Measurements from ENCODE around the gene ITIH4. TPM values are rescaled to one million over a fixed set of nuclear protein-coding genes. Genes with fewer than 3 reads are reported as not detected.

ITIH4 gene
- total and polyA plus RNA-seq, 7 donors: 1.3 to 90.8 (median 29.2) TPM

DNA sequence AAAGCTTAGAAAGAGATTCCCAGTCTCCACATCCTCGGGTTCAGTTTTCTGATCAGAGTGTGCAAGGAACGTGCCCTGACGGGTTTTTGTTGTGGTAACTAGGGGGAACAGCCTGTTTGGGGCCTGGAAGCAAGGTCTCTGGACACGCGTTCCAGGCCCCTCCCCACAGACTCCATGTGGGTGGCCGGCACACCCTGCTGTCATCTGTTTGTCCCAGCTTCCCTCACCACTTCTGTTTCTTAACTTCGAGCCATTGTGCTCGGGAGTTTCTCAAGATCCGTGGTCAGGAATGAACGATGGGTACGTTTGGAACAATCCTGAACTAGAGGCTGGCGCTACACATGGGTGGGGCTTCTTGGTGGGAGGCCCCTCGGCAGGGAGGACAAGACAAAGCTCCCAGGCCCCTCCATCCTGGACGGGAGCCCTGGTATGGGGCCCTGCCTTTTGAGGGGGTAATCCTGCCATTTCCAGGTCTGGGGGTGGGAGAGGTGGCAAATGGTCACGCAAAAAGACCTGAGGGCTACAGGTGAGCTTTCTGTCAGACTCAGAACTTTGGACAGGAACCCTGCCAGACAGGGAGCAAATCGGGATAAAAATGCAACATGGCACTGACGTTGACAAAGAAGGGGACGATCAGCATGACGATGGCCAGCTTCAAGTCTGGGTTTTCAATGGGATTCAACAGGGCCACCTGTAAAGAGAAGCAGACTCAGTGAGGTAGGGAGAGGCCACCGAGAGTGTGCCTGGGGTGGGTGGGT lies 12.8 kb upstream of the ITIH4 start:
- DNase-seq (peak in 1 of 2 donors; percentile 70), ATAC-seq (peak in 2 of 4 donors; percentile 2 to 13)
- Histone ChIP-seq H3K4me1 (peaks cover 96% of the 10 kb centered on the region), H3K4me3 (no peak overlapping the region), H3K27ac (peak overlapping the region; percentile 97), H3K36me3 (ENCODE audit: insufficient read depth in 1 of 2, low read depth in 1 of 2) (peaks cover 0 to 19% of the 10 kb centered on the region in 2 donors), H3K9me3 (no peaks in the 10 kb centered on the region), H3K27me3 (ENCODE audit: insufficient read depth in 3 of 3, low read length in 2 of 3) (no peaks in the 10 kb centered on the region)
- WGBS, 3 donors: 59 to 77% (median 59%) methylated on average over 20 of the region's 20 CpGs
- intact Hi-C loops (cut with DNase I): loop anchor here in 1 of 2 donors (2.0 kb wide), 1 partner anchor 50 kb away; no protein-coding TSS in a partner anchor
- TF ChIP-seq, protein P1, sequence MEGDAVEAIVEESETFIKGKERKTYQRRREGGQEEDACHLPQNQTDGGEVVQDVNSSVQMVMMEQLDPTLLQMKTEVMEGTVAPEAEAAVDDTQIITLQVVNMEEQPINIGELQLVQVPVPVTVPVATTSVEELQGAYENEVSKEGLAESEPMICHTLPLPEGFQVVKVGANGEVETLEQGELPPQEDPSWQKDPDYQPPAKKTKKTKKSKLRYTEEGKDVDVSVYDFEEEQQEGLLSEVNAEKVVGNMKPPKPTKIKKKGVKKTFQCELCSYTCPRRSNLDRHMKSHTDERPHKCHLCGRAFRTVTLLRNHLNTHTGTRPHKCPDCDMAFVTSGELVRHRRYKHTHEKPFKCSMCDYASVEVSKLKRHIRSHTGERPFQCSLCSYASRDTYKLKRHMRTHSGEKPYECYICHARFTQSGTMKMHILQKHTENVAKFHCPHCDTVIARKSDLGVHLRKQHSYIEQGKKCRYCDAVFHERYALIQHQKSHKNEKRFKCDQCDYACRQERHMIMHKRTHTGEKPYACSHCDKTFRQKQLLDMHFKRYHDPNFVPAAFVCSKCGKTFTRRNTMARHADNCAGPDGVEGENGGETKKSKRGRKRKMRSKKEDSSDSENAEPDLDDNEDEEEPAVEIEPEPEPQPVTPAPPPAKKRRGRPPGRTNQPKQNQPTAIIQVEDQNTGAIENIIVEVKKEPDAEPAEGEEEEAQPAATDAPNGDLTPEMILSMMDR (IDR thresholded peaks at IDR 0.05): no peak

DNA sequence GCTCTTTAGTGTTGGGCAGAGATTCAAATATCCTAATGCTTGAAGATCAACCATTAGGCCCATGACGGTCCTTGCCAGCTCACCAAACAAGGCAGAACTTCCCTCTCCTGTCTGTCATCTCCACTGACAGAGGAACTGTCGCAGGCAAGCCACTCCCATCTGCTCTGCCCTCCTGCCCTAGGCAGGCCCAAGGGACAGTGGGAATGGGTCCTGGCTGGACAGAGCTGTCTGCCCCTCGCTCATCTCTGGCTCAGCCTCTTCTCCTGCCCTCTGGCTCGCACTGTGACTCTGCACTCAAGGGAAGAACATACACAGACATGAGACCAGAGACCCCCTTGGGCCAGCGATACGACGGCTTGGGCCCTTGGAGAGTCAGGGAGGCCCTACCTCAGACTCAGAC lies 12.0 kb upstream of the ITIH4 start:
- intact Hi-C loops (cut with DNase I): loop anchor here in 1 of 2 donors (2.0 kb wide), 1 partner anchor 50 kb away; no protein-coding TSS in a partner anchor

DNA sequence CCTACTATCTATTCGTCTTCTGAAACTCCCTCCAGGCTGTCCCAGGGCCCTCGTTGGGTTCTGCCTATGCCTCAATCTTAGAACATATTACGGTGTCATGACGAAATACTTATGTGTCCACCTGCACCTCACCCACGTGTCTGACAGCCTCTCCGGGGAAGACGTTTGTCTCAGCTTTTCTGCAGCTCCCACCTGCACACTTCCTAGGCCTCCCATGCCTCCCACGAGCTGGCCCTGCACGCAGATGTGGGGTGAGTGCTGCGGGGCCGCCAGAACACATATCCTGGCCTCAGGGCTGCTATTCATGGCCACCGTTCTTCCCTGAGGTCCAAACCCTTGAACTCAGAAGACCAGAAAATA lies 11.5 kb upstream of the ITIH4 start:
- Histone ChIP-seq H3K4me3 (no peak overlapping the region), H3K4me1 (peaks cover 93% of the 10 kb centered on the region), H3K9me3 (no peaks in the 10 kb centered on the region), H3K36me3 (ENCODE audit: insufficient read depth in 1 of 2, low read depth in 1 of 2) (peaks cover 0 to 15% of the 10 kb centered on the region in 2 donors), H3K27ac (peak overlapping the region; percentile 97), H3K27me3 (ENCODE audit: insufficient read depth in 3 of 3, low read length in 2 of 3) (no peaks in the 10 kb centered on the region)
- intact Hi-C loops (cut with DNase I): loop anchor here in 1 of 2 donors (2.0 kb wide), 1 partner anchor 51 kb away; no protein-coding TSS in a partner anchor
- TF ChIP-seq, protein P1 (IDR thresholded peaks at IDR 0.05): no peak
- DNase-seq (peak in 1 of 2 donors; percentile 49), ATAC-seq (peak in 2 of 4 donors; percentile 13 to 16)
- 28 to 61% (median 37%) methylated on average over 12 of the region's 12 CpGs for WGBS, 3 donors

More for the DNA sequence above, 12.0 kb upstream of the ITIH4 start:
- Histone ChIP-seq H3K4me1 (peaks cover 93% of the 10 kb centered on the region), H3K36me3 (ENCODE audit: insufficient read depth in 1 of 2, low read depth in 1 of 2) (peaks cover 0 to 19% of the 10 kb centered on the region in 2 donors), H3K27ac (peak overlapping the region; percentile 97), H3K9me3 (no peaks in the 10 kb centered on the region), H3K4me3 (no peak overlapping the region), H3K27me3 (ENCODE audit: insufficient read depth in 3 of 3, low read length in 2 of 3) (no peaks in the 10 kb centered on the region)
- ATAC-seq (peak; percentile 37 to 60 (median 42)), DNase-seq (peak in 1 of 2 donors; percentile 57)
- TF ChIP-seq, protein P1 (IDR thresholded peaks at IDR 0.05): no peak
- 45 to 66% (median 46%) methylated on average over 7 of the region's 7 CpGs for WGBS, 3 donors

DNA sequence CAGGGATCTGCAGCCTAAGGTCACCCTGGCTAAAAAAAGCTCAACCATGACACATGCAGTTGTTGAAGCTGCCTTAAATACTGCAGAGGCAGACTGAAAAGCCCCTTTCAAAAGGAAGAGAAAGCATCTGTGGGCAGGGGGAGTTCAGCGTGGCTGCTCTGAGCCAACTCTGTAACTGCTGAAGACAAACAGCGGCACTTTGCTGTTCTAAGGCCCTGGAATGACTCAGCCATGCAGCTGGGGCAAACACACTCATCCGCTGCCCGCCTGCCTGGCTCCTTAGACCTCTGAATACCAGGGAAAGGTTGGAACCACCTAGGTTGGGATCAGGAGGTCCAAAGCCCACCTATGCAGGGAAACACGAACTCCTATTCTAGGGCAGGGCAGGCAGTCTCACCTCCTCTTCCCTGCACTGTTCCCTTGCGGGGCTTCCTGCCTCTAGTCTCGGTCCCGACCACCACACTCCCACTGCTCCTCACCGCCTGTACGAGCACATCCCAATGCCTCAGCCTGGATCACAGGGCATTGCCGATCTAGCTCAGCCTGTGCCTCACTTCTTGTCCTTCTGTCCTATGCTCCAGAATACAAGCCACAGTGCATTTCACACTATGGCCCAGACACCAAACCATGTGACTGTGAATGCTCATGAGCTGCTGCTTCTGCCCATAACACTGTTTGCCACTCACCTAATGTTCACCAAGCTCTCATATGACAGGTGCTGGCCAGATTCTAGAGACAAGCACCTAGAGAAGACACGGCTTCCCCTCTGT lies 10.9 kb upstream of the ITIH4 start:
- TF ChIP-seq, protein P1 (IDR thresholded peaks at IDR 0.05): no peak
- ATAC-seq: peak; percentile 31 to 50 (median 42)
- peaks cover 93% of the 10 kb centered on the region for H3K4me1 ChIP-seq
- DNase-seq: peak in 1 of 2 donors; percentile 54
- peaks cover 0 to 14% of the 10 kb centered on the region in 2 donors for H3K36me3 ChIP-seq (ENCODE audit: insufficient read depth in 1 of 2, low read depth in 1 of 2)
- intact Hi-C loops (cut with DNase I): no loop called here
- 49 to 83% (median 57%) methylated on average over 12 of the region's 12 CpGs for WGBS, 3 donors
- H3K9me3 ChIP-seq: no peaks in the 10 kb centered on the region
- peak overlapping the region; percentile 97 for H3K27ac ChIP-seq
- peak overlapping the region; percentile 56 for H3K4me3 ChIP-seq
- no peaks in the 10 kb centered on the region for H3K27me3 ChIP-seq (ENCODE audit: insufficient read depth in 3 of 3, low read length in 2 of 3)
